COLO829 (cell line): Measurements from ENCODE around the gene SUGP2.

Experiments
- DNase-seq: peaks from one replicate; pipeline ENCODE4 v3.0.0; 2012; ENCODE audit warnings: low spot score

The SUGP2 gene

GRCh38 chr19:18951721-18952281 lies 81.5 kb downstream of the SUGP2 start:
- DNase-seq = peak; percentile 33

GRCh38 chr19:18949858-18950257 lies 83.5 kb downstream of the SUGP2 start:
- DNase-seq = no peak

- DNase-seq = no peak
These were observed 84.4 kb downstream of the SUGP2 start for GRCh38 chr19:18948976-18949356.

GRCh38 chr19:18948075-18948975 lies 85.0 kb downstream of the SUGP2 start:
- no peak for DNase-seq

- no peak for DNase-seq
These were observed 86.4 kb downstream of the SUGP2 start for GRCh38 chr19:18946918-18947317.

- no peak for DNase-seq
These were observed 87.0 kb downstream of the SUGP2 start for GRCh38 chr19:18946335-18946734.

GRCh38 chr19:18945297-18945696 lies 88.0 kb downstream of the SUGP2 start:
- DNase-seq = no peak

- no peak for DNase-seq
These were observed 89.9 kb downstream of the SUGP2 start for GRCh38 chr19:18943465-18943864.

- DNase-seq = no peak
These were observed 90.6 kb downstream of the SUGP2 start for GRCh38 chr19:18942692-18943091.

- DNase-seq = no peak
These were observed 91.5 kb downstream of the SUGP2 start for GRCh38 chr19:18941628-18942354.
